Smooth muscle cell (in vitro differentiated cells): ENCODE data around the gene TRIM66. TPM values are rescaled to one million over a fixed set of nuclear protein-coding genes. Genes with fewer than 3 reads are reported as not detected.

Experiments used
- DNase-seq: peaks from one replicate; lab custom pipeline; 2025; ENCODE audit not compliant: unreplicated experiment; lab: John Stamatoyannopoulos, UW
- H2AFZ ChIP-seq: fragments of 200-600 bp; sonication (generic); 2 replicates; pipeline ENCODE4 v1.6.0; 2016; ENCODE audit warnings: antibody characterized with exemption, low read depth, mild to moderate bottlenecking
- H3F3A ChIP-seq: fragments of 200-600 bp; sonication (generic); 2 replicates; pipeline ENCODE4 v1.6.0; 2017; ENCODE audit warnings: antibody characterized with exemption, low read depth
- H3K27ac ChIP-seq: fragments of 200-600 bp; sonication (generic); 2 replicates; pipeline ENCODE4 v1.5.1; 2016; ENCODE audit warnings: low read depth, mild to moderate bottlenecking
- H3K27me3 ChIP-seq: fragments of 200-600 bp; sonication (generic); 2 replicates; pipeline ENCODE4 v1.6.1; 2016; ENCODE audit warnings: low read depth, mild to moderate bottlenecking
- H3K36me3 ChIP-seq: fragments of 200-600 bp; sonication (generic); 2 replicates; pipeline ENCODE4 v1.5.1; 2016; ENCODE audit warnings: low read depth
- H3K4me1 ChIP-seq: fragments of 200-600 bp; sonication (generic); 2 replicates; pipeline ENCODE4 v1.5.1; 2016; ENCODE audit warnings: low read depth
- H3K4me2 ChIP-seq: fragments of 200-600 bp; sonication (generic); 2 replicates; pipeline ENCODE4 v1.6.0; 2016; ENCODE audit warnings: mild to moderate bottlenecking
- H3K4me3 ChIP-seq: fragments of 200-600 bp; sonication (generic); 2 replicates; pipeline ENCODE4 v1.5.1; 2016; ENCODE audit warnings: mild to moderate bottlenecking
- H3K79me2 ChIP-seq: fragments of 200-600 bp; sonication (generic); 2 replicates; pipeline ENCODE4 v1.6.0; 2016; ENCODE audit warnings: low read depth, mild to moderate bottlenecking
- H3K9ac ChIP-seq: fragments of 200-600 bp; sonication (generic); 2 replicates; pipeline ENCODE4 v1.6.0; 2016; ENCODE audit warnings: low read depth
- H3K9me3 ChIP-seq: fragments of 200-600 bp; sonication (generic); replicated peaks from 2 replicates; pipeline ENCODE4 v1.5.1; 2016; ENCODE audit warnings: low read depth
- H4K20me1 ChIP-seq: fragments of 200-600 bp; sonication (generic); 2 replicates; pipeline ENCODE4 v1.6.0; 2016; ENCODE audit warnings: low read depth
- WGBS: methylation state at CpG from one replicate; pipeline ENCODE4 v1.1.7; 2016; ENCODE audit warnings: low lambda C conversion rate; 5-methylcytosine and 5-hydroxymethylcytosine counted together
- polyA plus RNA-seq: library from polyadenylated mRNA; unstranded; fragments of >200 nt; fragmentation: Nextera tagmentation; extraction: Ambion mirVana; gene quantifications from 2 replicates; pipeline ENCODE4 v1.2.1, GENCODE V29; 2016
- total RNA-seq: library from RNA; depleted of rRNA; stranded (reverse); fragments of >200 nt; gene quantifications from 2 replicates; pipeline ENCODE4 v1.2.3, GENCODE V29; 2014
- TF ChIP-seq, protein P1 (sequence below): fragments of 200-600 bp; sonication (generic); IDR thresholded peaks from 2 replicates; pipeline ENCODE4 v1.5.1; 2017; ENCODE audit warnings: borderline replicate concordance, mild to moderate bottlenecking, antibody characterized with exemption; ENCODE audit not compliant: insufficient read depth, poor library complexity, severe bottlenecking

Gene TRIM66
- total and polyA plus RNA-seq, 2 experiments from 2014 or later, result 0.24 to 5.8 TPM

GRCh38 chr11:8707541-8708191 lies 25.2 kb upstream of the TRIM66 start:
- Histone ChIP-seq H2AFZ (no peak overlapping the region), H3K9me3 (no peaks in the 10 kb centered on the region), H3K27me3 (no peaks in the 10 kb centered on the region), H3K4me1 (peaks cover 5% of the 10 kb centered on the region), H3K27ac (no peak overlapping the region), H3K9ac (no peak overlapping the region), H3K4me3 (no peak overlapping the region), H3F3A (no peaks in the 10 kb centered on the region), H3K79me2 (no peaks in the 10 kb centered on the region), H3K4me2 (no peak overlapping the region), H3K36me3 (peaks cover 14% of the 10 kb centered on the region), H4K20me1 (peaks cover 77% of the 10 kb centered on the region)
- 96% methylated on average over 10 of the region's 10 CpGs for WGBS
- no peak for DNase-seq
- TF ChIP-seq, protein P1, sequence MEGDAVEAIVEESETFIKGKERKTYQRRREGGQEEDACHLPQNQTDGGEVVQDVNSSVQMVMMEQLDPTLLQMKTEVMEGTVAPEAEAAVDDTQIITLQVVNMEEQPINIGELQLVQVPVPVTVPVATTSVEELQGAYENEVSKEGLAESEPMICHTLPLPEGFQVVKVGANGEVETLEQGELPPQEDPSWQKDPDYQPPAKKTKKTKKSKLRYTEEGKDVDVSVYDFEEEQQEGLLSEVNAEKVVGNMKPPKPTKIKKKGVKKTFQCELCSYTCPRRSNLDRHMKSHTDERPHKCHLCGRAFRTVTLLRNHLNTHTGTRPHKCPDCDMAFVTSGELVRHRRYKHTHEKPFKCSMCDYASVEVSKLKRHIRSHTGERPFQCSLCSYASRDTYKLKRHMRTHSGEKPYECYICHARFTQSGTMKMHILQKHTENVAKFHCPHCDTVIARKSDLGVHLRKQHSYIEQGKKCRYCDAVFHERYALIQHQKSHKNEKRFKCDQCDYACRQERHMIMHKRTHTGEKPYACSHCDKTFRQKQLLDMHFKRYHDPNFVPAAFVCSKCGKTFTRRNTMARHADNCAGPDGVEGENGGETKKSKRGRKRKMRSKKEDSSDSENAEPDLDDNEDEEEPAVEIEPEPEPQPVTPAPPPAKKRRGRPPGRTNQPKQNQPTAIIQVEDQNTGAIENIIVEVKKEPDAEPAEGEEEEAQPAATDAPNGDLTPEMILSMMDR, result no peak

DNA sequence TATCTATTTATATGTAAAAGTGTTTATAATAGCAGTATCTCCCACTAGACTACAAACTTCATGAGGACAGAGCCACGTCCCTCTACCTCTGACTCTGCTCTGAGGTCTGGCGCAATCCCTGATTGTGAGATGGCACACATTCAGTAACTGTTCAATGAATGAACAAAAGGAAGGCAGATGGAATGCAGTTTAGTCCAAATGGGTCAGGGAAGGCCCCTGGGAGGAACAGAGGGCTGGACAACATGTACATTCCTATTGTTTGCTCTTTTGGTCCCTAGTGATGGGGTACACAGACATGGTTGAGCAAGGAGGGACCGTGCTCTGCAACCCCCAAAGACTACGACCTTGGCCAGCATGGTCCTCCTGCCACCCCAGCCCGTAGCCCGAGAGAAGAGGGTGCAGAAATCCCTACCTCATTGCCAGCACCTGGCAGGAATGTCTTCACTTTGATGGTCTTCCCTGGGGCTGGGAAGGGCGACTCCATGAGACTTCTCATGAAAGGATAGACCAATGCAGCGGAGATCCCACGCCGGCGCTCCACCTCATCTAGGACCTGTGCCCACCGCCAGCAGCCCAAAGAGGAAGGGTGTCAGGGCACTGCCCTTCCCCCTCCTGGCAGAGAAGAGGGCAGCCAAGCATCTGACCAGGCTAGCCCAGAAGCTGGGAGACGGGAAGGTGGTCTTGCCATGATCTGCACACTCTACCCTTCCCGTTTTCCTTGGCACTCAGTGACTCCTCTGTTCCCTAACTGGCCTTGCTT lies 24.4 kb upstream of the TRIM66 start:
- no peaks in the 10 kb centered on the region for H3K9me3 ChIP-seq
- H3K27ac ChIP-seq, result no peak overlapping the region
- no peak for DNase-seq
- H3K4me3 ChIP-seq, result no peak overlapping the region
- H3K36me3 ChIP-seq, result peaks cover 14% of the 10 kb centered on the region
- H3K9ac ChIP-seq, result no peak overlapping the region
- WGBS, result 94% methylated on average over 10 of the region's 14 CpGs
- no peaks in the 10 kb centered on the region for H3K27me3 ChIP-seq
- H3K4me2 ChIP-seq, result no peak overlapping the region
- no peak overlapping the region for H2AFZ ChIP-seq
- H4K20me1 ChIP-seq, result peaks cover 85% of the 10 kb centered on the region
- H3K4me1 ChIP-seq, result peaks cover 5% of the 10 kb centered on the region
- TF ChIP-seq, protein P1, result no peak
- no peaks in the 10 kb centered on the region for H3K79me2 ChIP-seq
- no peaks in the 10 kb centered on the region for H3F3A ChIP-seq

DNA sequence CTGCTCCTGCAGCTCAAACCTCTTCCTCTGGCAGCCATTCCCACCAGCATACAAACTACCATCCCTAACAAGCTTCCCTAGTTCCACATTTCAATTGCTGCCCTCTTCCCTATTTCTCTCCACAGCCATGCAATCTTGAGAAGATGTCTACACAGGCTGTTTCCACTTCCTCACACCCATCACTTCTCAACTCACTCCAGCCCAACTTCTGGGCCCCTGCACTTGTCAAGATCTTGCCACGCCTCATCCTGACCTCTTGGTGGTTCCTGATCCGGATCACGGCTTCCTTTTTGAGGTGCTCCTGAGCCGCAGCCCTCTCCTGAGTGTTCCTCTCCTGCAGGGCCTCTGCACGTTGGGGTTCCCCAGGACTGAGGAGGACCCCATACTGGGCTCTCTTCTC lies 22.7 kb upstream of the TRIM66 start:
- no peak overlapping the region for H3K4me2 ChIP-seq
- H3K36me3 ChIP-seq, result peaks cover 14% of the 10 kb centered on the region
- H3K4me1 ChIP-seq, result peaks cover 5% of the 10 kb centered on the region
- no peak overlapping the region for H3K9ac ChIP-seq
- no peak for DNase-seq
- H3K4me3 ChIP-seq, result no peak overlapping the region
- TF ChIP-seq, protein P1, result no peak
- H3K79me2 ChIP-seq, result no peaks in the 10 kb centered on the region
- H2AFZ ChIP-seq, result no peak overlapping the region
- WGBS, result 95% methylated on average over 5 of the region's 5 CpGs
- H4K20me1 ChIP-seq, result peaks cover 92% of the 10 kb centered on the region
- H3K27ac ChIP-seq, result no peak overlapping the region
- H3K9me3 ChIP-seq, result no peaks in the 10 kb centered on the region
- no peaks in the 10 kb centered on the region for H3K27me3 ChIP-seq
- H3F3A ChIP-seq, result peaks cover 9% of the 10 kb centered on the region
